DMS114 treated with DMSO at 0.1 percent for 48 hours (cell line): ENCODE data around the gene DDO.
"Not testable (repeated sequence)": the region's sequence is repeated elsewhere in the genome, so short reads cannot be mapped to it uniquely, and the experiment has no call there.

Experiments used
- DNase-seq: peaks from one replicate; lab custom pipeline; 2025; ENCODE audit not compliant: unreplicated experiment; lab: John Stamatoyannopoulos, UW

Gene DDO

DNA sequence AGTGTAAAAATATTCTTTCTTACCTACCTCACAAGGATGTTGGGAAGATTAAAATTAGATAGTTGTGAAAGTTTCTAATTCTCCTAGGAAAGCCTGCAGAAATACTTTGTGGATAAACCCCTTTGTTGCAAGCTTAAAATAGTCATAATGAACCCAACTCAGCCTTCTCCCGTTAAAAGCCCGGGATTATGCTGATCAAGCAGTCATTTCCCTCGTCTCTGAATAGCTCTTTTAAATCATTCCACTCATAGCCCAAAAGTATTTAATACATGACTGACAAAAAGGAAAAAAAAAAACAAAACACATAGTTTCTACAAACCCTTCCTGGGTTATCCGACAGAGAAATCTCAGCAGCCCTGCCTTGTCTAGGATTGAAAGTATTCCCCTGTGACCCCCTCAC lies 46.3 kb downstream of the DDO start:
- DNase-seq, result no peak

DNA sequence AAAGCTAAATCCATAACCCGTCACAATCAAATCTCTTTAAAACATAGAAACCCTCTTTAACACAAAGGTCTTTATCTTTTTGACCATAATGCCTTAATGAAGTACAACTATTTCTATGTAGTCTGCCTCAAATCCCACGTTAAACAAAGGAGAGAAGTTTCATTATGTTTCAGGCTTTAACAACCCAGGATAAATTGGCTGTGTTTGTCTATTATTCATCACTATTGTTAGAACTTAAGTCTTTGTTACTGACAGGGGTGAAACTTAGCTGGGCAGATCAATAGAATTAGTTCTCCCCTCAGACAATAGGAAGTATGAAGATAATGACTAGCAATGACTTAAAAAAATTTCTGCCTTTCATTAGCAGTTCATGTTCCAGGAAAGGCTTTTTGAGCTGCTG lies 47.1 kb downstream of the DDO start:
- DNase-seq, result no peak

- DNase-seq, result no peak
Observed at GRCh38 chr6:110367825-110368224, 47.5 kb downstream of the DDO start.

DNA sequence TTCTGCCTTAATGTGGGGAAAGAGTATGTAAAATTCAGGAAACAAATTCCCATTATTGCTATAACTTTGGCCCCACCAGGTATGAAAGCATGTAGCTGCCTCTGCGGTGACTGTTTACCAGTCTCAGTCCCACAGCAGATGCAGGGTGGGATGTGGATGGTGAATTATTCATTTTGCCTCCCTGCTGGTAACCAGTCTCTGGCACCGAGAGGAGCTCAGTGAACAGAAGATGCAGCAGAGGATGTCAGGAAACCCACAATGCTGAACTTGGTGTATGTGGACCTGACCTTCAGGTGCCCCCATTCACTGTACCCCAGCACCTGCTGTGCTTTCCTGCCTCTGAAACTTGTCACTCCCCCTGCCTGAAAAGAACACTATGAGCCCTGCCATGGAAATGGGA lies 48.4 kb downstream of the DDO start:
- DNase-seq, result no peak

- DNase-seq, result no peak
Observed at GRCh38 chr6:110366256-110366655, 49.1 kb downstream of the DDO start.

DNA sequence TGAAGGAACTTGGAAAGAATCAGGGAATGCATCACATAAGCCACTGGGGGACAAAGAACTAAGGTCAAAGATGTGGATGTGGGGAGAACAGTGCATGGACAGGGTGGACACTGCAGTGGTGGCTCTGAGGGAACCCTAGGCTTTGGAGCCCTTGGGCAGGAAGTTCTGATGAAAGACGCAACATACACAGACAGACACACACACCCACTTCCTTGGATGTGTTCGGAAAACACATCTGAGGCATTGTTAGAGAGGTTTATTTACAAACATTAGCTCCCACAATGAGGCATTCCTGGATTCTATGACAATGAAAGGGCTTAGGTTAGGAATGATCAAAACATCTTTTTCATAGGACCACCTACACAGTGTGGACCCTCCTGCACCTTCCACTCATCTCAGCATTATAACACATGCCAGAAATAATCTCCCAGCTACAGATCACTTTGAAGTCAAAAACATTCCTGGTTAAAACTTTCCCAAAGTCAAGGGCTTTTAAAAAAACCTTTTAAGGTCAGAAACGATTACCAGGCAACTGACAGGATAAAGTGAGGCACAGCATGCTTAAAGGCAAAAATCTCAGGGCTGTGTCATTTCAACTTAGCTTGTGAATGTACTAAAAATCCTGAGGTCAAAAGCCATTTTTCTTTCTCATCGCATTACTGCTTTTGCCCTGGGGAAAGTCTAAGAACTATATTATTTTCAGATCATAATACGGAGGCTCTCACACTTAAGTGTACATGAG lies 50.8 kb downstream of the DDO start:
- DNase-seq, result no peak

GRCh38 chr6:110363748-110364147 lies 51.6 kb downstream of the DDO start:
- no peak for DNase-seq

DNA sequence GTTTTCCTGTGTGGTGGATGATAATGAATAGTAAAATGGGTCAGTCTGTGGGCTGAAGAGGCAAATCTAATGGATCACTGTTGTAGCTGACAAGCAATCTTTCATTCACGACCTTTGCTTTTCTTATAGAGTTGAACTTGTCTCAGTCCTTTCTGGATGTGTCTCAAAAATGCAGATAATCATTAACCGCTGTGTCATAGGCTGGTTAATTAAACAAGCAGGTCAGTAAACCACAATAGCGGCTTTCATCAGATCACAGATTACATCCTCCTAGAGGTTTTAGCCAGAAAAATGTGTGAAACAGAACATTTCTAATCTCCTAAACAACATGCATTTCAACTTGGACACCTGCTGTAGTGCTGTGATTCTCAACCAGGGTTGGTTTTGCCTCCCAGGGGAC lies 54.7 kb downstream of the DDO start:
- no peak for DNase-seq

- DNase-seq, result no peak
Observed at GRCh38 chr6:110359556-110359955, 55.8 kb downstream of the DDO start.

DNA sequence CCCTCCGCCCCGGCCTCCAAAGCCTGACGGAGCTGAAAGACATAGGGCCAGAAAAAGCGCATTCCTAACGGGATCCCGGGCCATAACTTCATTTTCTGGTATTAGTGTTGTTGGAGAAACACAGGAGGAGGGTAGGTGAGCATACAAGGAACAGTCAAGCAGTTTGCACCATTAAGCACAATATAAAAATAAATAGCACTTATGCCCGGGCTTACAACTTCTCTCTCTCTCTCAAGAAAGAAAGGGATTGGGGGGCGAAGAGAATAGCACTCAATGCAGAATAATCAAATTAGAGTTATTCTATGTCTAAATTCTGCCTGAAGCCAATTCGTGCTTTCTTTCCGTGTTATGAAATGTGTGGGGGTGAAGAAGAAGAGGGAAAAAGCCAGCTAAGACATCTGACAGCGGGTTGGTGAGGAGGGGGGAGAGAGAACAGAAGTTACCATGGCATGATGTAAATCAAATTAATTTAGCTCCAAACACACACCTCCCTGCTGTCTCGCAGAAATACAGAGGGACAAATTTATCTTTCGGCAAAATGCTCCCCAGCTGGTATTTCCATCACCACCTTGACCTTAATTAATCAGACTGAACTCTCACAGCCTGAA lies 56.7 kb downstream of the DDO start:
- no peak for DNase-seq

DNA sequence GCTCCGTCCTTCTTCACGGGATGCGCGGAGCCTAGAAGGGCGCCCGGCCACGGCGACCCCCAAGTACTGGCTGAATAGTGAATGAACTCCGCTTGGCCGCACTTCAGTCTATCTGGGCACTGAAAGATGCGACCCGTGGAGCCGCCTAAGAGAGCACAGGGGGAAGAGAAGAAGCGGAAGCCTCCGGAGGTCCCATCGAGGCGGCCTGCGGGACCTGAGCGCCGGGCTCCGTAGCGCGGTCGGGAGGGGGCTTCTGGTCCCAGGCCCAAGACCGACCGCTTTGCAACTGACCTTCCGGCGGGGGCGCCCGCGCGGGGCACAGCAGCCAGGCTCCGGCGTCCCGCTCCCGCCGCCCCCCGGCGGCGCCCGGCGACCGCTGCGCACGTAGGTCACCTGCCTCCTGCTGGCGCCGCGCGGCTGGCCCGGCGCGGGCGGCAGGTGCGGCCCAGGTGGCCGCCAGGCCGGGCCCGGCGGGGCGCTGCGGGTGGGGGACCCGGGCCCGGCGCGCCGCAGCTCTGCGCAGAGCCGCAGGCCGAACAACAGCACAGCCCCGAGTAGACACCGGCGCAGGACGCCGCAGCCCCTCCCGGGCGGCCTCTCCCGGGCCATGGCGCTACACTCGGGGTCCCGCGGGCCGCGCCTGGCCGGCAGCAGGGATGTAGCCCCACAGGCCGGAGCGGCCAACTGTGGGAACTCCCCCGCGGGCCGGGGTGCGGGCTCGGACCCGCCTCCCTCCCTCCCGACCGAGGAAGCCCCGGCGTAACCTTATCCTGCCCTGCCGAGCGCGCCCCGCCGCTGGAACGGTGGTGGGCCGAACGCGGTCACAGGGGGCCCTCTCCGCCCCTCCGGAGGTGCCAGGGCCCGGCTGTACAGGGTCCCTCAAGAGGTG lies 57.5 kb downstream of the DDO start, which contains the start of gene METTL24:
Gene METTL24 (minus strand): TSS at position 686 of the 889 bp plus-strand sequence. CDS start 77 bp downstream, at position 609.
- DNase-seq, result no peak

- DNase-seq, result no peak
Observed at GRCh38 chr6:110357298-110357663, 58.1 kb downstream of the DDO start.

- no peak for DNase-seq
Observed at GRCh38 chr6:110356778-110357177, 58.6 kb downstream of the DDO start.

DNA sequence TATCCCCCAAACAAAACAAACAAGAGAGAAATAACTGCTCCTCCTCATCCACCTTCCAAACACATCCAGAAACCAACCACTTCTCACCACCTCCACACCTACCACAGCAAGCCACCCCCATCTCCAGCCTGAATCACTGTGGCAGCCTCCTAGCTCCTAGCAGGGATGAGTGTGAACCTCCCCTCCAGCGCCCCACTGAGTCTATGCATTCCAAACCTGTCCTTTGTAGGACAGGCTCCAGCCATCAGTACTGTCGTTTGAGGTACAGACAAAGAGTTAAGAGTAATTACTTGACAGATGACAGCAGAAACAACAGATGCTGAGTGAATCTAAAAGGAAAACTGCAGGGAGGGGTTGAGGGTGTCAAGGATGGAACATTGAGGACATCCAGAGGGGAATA lies 59.6 kb downstream of the DDO start:
- no peak for DNase-seq

- no peak for DNase-seq
Observed at GRCh38 chr6:110355022-110355421, 60.4 kb downstream of the DDO start.

- no peak for DNase-seq
Observed at GRCh38 chr6:110354153-110354552, 61.2 kb downstream of the DDO start.

DNA sequence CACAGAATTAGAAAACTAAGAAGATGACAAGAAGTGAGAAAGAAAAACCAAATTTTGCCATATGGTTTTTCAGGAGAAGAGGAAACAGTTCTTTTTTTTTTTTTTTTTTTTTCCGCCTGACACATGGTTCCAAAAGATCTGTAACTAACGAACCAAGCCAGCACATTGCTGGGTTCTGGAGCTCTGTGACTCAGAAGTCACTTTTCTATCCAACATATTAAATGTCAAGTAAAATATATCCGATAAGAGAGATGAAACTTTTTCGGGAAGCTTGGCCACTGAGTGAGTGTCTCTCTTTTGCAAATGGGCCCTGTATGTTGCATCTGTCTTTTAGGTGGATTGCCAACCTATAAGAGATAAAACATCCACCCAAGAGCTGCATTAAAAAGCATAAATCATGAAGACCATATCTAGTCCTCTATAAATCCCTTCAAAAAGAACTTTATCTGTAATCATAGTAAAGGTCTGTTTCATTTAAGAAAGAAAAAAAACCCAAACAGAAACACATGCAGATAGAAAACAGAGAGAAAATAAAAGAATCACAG lies 61.8 kb downstream of the DDO start:
- no peak for DNase-seq

DNA sequence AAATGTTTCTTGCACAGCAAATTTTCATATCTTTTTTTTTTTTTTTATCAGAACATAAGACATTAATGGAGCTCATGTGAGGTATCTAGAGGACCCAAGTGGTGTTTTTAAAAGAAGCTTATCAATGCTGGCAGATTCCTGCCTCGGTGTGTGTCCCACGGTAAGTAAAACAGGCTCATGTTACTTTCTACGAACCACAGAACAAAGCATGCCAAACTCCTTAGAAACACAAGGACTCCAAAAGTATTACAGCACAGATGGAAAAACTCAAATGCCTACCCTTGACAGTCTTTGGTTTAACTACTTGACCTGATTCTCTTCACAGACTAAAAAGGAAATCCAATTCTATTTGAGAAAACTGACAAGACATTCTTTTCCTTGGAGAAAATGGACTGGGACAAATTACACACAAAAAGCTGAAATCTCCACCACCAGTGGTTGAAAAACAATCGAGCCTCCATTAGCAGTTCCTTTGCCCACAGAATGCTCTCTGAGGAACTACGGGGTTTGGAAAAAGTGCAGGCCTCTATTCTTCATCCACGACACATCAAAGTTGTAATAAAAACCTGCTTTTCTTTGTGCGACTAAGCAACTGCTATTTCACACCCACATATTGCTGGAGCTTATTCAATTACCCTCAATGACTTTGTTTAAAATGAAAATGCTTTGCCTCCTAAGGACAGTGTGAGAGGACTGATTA lies 62.7 kb downstream of the DDO start:
- DNase-seq, result no peak

- DNase-seq, result no peak
Observed at GRCh38 chr6:110351986-110352385, 63.4 kb downstream of the DDO start.

DNA sequence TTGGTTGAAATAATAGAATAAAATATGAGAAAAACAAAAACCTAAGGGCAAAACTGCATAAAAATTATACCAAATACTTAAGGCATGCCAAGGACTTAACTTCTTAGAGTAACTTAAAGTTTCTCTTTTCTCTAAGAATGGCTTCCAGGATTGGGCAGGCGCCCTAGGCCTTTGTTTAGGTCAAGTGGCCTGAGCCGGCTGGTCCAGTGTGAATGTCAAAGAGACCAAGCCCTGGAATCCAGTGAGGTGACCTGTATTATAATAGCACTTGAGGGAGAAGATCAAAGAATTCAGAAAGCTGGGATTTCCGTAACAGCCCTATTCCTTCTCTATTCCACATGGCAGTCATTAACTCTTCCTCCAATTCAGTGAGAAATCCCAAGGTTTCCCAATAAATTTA lies 63.8 kb downstream of the DDO start:
- DNase-seq, result no peak

DNA sequence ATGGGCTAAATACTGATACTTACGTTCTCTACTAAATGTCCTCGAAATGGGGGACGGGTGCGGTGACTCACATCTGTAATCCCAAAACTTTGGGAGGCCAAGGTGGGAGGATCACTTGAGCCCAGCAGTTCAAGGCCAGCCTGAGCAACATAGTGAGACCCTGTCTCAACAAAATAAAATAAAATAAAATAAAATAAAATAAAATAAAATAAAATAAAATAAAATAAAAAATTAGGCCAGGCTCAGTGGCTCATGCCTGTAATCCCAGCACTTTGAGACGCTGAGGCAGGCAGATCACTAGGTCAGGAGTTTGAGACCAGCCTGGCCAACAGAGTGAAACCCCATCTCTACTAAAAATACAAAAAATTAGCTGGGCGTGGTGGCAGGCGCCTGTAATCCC lies 64.8 kb downstream of the DDO start:
- DNase-seq, result not testable (repeated sequence)
